GM12873 (cell line): ENCODE measurements around the gene COPS7A.
A peak's percentile ranks its signal among the peaks of the same experiment; 100 is the strongest.

ENCODE experiments used
- CTCF ChIP-seq: IDR thresholded peaks from 2 replicates; pipeline ENCODE4 v1.5.1; 2012; ENCODE audit warnings: low read depth, mild to moderate bottlenecking, moderate library complexity, low read length, control low read depth; ENCODE audit not compliant: insufficient read depth; ENCODE audit errors: missing control alignments

The COPS7A gene

GRCh38 chr12:6748761-6749160 is 24.9 kb downstream of the COPS7A start:
- no peak for TF ChIP-seq CTCF

DNA sequence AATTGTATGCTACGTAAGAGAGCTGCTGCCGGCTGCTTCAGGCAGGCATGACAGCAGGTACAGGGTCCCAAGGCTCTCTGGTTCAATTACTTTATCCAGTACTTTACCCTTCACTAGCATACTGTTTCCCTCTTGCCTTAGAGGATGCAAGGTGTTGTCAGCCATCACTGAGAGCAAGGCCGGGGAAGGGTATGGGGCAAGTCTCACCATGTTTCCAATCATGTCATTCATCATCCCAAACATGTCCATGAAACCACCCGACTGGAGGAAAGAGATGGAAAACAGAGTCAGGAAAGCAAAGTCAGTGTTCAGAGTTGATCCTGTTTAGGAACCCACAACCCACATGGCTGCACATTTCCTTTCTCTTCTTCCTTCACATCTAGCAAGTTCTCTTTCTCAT is 26.7 kb downstream of the COPS7A start:
- TF ChIP-seq CTCF, result no peak

DNA sequence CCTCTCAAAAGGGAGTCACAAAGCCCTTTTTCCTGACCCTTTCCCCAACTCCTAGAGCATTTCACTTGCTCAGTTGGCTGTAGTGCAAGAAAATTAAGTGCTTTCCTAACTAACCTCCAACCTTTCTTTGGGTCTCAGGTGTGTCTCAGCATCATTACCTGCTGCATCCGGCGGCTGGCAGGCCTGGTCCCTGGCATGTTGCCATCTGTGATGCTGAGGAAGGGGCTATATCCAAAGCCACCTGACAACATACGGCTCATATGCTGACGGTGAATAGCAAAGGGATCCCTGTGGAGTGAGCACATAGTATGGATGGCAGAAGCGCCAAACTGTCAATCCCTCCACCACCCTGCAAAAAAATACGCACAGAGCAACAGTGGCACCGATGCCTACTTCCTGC is 27.9 kb downstream of the COPS7A start:
- no peak for TF ChIP-seq CTCF

DNA sequence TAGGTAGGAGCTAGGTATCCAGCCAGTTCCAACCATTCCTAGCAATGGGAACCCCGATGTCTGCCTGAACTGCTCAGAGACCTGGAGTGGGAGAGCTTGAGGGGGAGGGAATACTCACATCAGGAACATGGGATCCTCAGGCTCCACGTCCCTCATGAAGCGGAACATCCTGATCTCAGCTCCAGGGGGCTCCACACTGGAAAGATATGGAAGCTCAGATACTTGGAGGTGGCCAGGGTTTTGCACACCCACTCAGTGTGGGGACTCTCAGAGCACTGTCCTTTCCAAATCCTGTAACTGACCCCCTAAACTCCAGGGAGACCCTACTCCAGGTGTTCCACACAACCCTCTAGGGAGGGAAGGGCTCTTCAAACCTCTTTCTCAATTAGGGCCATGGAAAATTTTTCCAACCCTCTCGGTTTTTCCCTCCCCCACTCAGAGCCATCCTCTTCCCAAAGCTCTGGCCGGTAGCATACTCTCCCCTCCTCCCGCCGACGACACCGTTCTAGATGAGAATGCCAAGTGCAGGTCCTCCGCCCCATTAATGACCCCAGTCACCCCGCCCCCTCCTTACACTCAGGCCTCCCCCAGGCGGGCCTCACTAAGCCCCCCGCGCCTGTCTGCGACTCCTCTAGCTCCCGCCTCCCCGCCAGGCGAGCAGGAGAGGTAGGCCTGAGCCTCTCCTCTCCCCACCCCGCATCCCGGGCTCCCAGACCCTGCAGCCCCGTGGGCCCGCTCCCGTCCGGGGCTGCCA is 28.5 kb downstream of the COPS7A start:
- TF ChIP-seq CTCF, result peak; percentile 4

DNA sequence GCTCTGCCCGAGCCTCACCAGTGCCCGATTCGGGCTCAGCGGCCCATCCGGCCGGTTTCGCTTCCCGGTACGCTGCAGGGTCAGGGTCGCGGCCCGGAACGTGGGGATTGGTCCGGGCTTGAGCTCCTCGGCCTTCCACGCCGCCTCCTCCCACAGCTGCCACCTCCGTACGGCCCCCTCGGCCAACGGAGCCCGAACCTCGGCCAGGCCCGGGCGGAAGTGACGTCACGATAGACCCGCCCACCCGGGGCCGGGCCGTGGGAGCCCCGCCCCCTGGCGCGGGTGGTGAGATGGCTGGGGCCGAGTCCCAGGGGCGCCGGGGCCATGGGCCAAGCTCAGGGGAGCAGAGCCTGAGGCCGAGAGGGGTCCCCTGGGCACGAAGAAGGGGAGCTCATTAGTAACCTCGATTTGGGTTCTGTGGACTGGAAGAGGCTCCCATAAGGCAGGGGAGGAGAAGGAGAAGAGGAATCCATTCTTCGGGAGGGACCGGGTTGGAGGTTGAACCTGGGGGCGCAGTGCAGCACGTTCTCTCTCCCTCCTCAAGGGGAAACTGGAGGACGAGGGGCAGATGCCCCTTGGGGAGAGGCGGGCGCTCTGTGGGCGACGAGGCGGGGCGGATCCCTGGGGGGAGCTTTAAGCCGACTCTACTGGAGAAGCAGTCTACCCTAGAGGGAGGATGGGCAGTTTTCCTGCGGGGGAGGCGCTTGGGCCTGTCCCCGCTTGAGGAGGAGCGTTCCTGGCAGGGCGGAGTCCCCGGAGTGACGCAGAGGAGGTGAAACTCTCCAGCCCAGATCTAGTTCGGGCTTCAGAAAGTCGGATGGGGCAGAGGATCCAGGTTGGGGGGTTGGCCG is 29.3 kb downstream of the COPS7A start, which contains the start of gene MLF2:
Gene MLF2 (minus strand): TSS at position 221 of the 851 bp plus-strand sequence. CDS start 807 bp downstream, outside the sequence.
- no peak for TF ChIP-seq CTCF

DNA sequence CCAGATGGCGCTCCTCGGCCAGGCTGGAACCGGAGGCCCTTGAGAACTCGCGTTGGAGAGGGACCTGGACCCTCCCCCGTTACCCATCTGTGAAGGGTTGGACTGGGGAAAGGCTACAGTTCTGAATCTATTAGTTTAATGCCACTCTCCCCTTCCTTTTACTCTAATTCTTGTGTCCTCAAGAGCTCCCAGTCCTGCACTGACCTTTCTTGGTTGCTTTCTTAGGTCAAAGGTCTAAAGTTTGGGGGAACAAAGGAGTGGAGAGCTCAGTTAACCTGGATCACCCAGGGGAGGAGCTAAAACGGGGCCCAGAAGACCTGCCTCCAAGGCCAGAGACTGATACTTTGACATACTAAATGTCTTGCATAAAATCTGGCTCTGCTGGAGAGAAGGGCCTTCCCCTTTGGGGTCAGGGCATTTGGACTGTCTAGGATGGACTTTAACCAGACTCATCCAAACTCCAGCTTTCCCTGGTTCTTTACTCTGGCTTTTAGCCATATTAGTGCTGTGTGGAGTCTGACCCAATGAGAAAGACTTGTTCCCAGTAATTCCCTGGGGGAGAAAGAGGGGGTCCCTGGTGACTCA is 30.0 kb downstream of the COPS7A start:
- peak; percentile 95 for TF ChIP-seq CTCF

DNA sequence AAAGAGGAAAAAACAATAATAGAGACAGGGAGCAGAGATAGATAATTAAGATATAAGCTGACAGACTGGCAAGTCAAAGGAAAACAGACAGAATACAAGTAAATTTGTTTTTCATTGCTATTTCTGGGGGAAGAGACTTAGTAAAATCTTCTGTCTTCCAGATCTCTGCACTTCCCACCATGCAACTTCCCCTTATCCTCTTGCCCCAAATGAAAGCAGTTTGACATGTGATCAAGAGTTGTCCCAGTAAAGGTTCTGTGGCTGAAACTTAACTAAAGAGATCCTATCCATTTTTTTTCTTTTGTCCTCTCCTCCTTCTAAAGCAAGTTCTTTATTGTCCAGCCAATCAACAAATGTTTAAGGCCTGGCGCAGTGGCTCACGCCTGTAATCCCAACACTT is 30.6 kb downstream of the COPS7A start:
- TF ChIP-seq CTCF, result no peak
